HEK293T (cell line): ENCODE data around the gene BRD3.

Experiments
- CTBP1 ChIP-seq: fragments of 450-650 bp; IDR thresholded peaks from 2 replicates; pipeline ENCODE4 v1.6.1; 2016; ENCODE audit warnings: borderline replicate concordance
- ELF4 ChIP-seq: fragments of 450-650 bp; IDR thresholded peaks from 2 replicates; pipeline ENCODE4 v1.6.1; 2017; ENCODE audit warnings: antibody characterized with exemption
- FOXA1 ChIP-seq: fragments of 450-650 bp; IDR thresholded peaks from 2 replicates; pipeline ENCODE4 v1.6.1; 2016; ENCODE audit warnings: mild to moderate bottlenecking
- PKNOX1 ChIP-seq: fragments of 450-650 bp; IDR thresholded peaks from 2 replicates; pipeline ENCODE4 v1.6.1; 2016
- SUZ12 ChIP-seq: fragments of 450-650 bp; IDR thresholded peaks from 2 replicates; pipeline ENCODE4 v1.6.1; 2016; ENCODE audit warnings: mild to moderate bottlenecking
- TARDBP ChIP-seq: fragments of 450-650 bp; IDR thresholded peaks from 2 replicates; pipeline ENCODE4 v1.6.1; 2016

GRCh38 chr9:134088063-134088725 lies 20.4 kb upstream of the BRD3 start:
- TF ChIP-seq FOXA1 (no peak), TARDBP (no peak), PKNOX1 (no peak), CTBP1 (no peak), SUZ12 (no peak), ELF4 (no peak)
